WTC11 (cell line): ENCODE results near the gene CMTR1. TPM values are rescaled to one million over a fixed set of nuclear protein-coding genes. Genes with fewer than 3 reads are reported as not detected.
A peak's percentile ranks its signal among the peaks of the same experiment; 100 is the strongest.

Source experiments
- ATAC-seq: fragments of 200-7000 bp; cut with Tn5 transposase; 2 replicates; pipeline ENCODE4 v1.10.0; 2021; ENCODE audit warnings: mild to moderate bottlenecking, moderate library complexity
- CTCF ChIA-PET: fragments of 300-600 bp; sonication (Branson Sonifier 250); formaldehyde crosslinking; loops from one replicate; lab custom pipeline; 2021; ENCODE audit warnings: antibody characterized with exemption; lab: Charles Lee
- POLR2A ChIA-PET: fragments of 350-600 bp; sonication (Branson Sonifier 250); formaldehyde crosslinking; loops from one replicate; lab custom pipeline; 2021; ENCODE audit warnings: antibody characterized with exemption; lab: Charles Lee
- DNase-seq: peaks from one replicate; pipeline ENCODE4 v3.0.0; 2021; ENCODE audit warnings: low spot score
- H3K27ac Mint-ChIP-seq: 2 replicates; pipeline ENCODE4 v1.8.0; 2021; ENCODE audit warnings: mixed read lengths
- H3K27me3 Mint-ChIP-seq: 2 replicates; pipeline ENCODE4 v1.8.0; 2021; ENCODE audit warnings: low read depth, mild to moderate bottlenecking, moderate library complexity, mixed read lengths
- H3K36me3 Mint-ChIP-seq: 2 replicates; pipeline ENCODE4 v1.8.0; 2021; ENCODE audit warnings: mixed read lengths
- H3K4me1 Mint-ChIP-seq: 2 replicates; pipeline ENCODE4 v1.8.0; 2022; ENCODE audit warnings: mixed read lengths
- H3K4me3 Mint-ChIP-seq: 2 replicates; pipeline ENCODE4 v1.8.0; 2021; ENCODE audit warnings: mild to moderate bottlenecking, moderate library complexity, mixed read lengths
- H3K9me3 Mint-ChIP-seq: 2 replicates; pipeline ENCODE4 v1.8.0; 2021; ENCODE audit warnings: mixed read lengths
- ARID4B ChIP-seq: sonication (generic); formaldehyde crosslinking; IDR thresholded peaks from 2 replicates; pipeline ENCODE4 v1.8.0; 2023; ENCODE audit warnings: missing genetic modification reagents, mild to moderate bottlenecking, borderline replicate concordance
- ATF1 ChIP-seq: sonication (generic); formaldehyde crosslinking; IDR thresholded peaks from 2 replicates; pipeline ENCODE4 v1.8.1; 2023; ENCODE audit warnings: mild to moderate bottlenecking, moderate library complexity, missing genetic modification reagents
- CBFB ChIP-seq: sonication (generic); formaldehyde crosslinking; IDR thresholded peaks from 2 replicates; pipeline ENCODE4 v1.8.1; 2022; ENCODE audit warnings: mild to moderate bottlenecking, low read depth, missing genetic modification reagents
- CTCF ChIP-seq: fragments of 200-600 bp; IDR thresholded peaks from 2 replicates; pipeline ENCODE4 v1.8.0; 2022; ENCODE audit warnings: antibody characterized with exemption
- ELF4 ChIP-seq: sonication (generic); formaldehyde crosslinking; IDR thresholded peaks from 2 replicates; pipeline ENCODE4 v1.8.1; 2022; ENCODE audit warnings: low read depth, mild to moderate bottlenecking, moderate library complexity, missing genetic modification reagents
- ETV6 ChIP-seq: sonication (generic); formaldehyde crosslinking; IDR thresholded peaks from 2 replicates; pipeline ENCODE4 v1.8.1; 2022; ENCODE audit warnings: mild to moderate bottlenecking, missing genetic modification reagents
- GTF2I ChIP-seq: fragments of 250-450 bp; sonication (Bioruptor Pico); conservative IDR thresholded peaks from 2 replicates; pipeline ENCODE4 v1.4.0; 2021; ENCODE audit warnings: mild to moderate bottlenecking
- IRF1 ChIP-seq: sonication (generic); formaldehyde crosslinking; IDR thresholded peaks from 2 replicates; pipeline ENCODE4 v1.8.0; 2023; ENCODE audit warnings: missing genetic modification reagents
- NFATC4 ChIP-seq: fragments of 250-450 bp; sonication (Bioruptor Pico); IDR thresholded peaks from 2 replicates; pipeline ENCODE4 v1.9.0; 2021; ENCODE audit warnings: mild to moderate bottlenecking
- ZNF396 ChIP-seq: fragments of 250-450 bp; sonication (Bioruptor Pico); IDR thresholded peaks from 2 replicates; pipeline ENCODE4 v1.8.0; 2021; ENCODE audit warnings: mild to moderate bottlenecking, moderate library complexity, borderline replicate concordance
- ZNF425 ChIP-seq: fragments of 250-450 bp; sonication (Bioruptor Pico); conservative IDR thresholded peaks from 2 replicates; pipeline ENCODE4 v1.9.0; 2021; ENCODE audit warnings: mild to moderate bottlenecking
- total RNA-seq: library from RNA; stranded (reverse); gene quantifications from 3 replicates; pipeline ENCODE4 v1.2.3, GENCODE V29; 2021

Gene CMTR1
- total RNA-seq, 1 experiment from 2014 or later, result 38.6 TPM

- no peak for TF ChIP-seq ZNF425 (CRISPR knock-in tag)
- TF ChIP-seq ETV6 (CRISPR knock-in tag), result no peak
- no peak for TF ChIP-seq ATF1 (CRISPR knock-in tag)
Observed at GRCh38 chr6:37513155-37513554, 80.1 kb downstream of the CMTR1 start (continued).

GRCh38 chr6:37513576-37513975 is 80.6 kb downstream of the CMTR1 start:
- Mint-ChIP-seq H3K27me3 (peaks cover 52% of the 10 kb centered on the region), H3K36me3 (0 out of 2 replicates have a peak, but pooled peaks cover 2% of the 10 kb centered on the region), H3K9me3 (peaks cover 7% of the 10 kb centered on the region), H3K4me3 (peak overlapping the region; percentile 53), H3K27ac (no peak overlapping the region), H3K4me1 (peaks cover 73% of the 10 kb centered on the region)
- POLR2A ChIA-PET, result no interaction called here
- no peak for TF ChIP-seq NFATC4 (CRISPR knock-in tag)
- TF ChIP-seq CBFB (CRISPR knock-in tag), result no peak
- no peak for TF ChIP-seq ELF4 (CRISPR knock-in tag)
- TF ChIP-seq CTCF, result no peak
- no peak for TF ChIP-seq ZNF396 (CRISPR knock-in tag)
- DNase-seq (no peak), ATAC-seq (no peak)
- CTCF ChIA-PET, result interaction anchor here (1.0 to 3.4 kb wide), 2 partner anchors 52 to 305 kb away, joined by 3 to 23 read pairs; no protein-coding TSS in a partner anchor

GRCh38 chr6:37514321-37514771 is 81.3 kb downstream of the CMTR1 start:
- CTCF ChIA-PET, result interaction anchor here (3.4 kb wide), 1 partner anchor 51 kb away, joined by 23 read pairs; no protein-coding TSS in a partner anchor
- Mint-ChIP-seq H3K27me3 (peaks cover 52% of the 10 kb centered on the region), H3K4me1 (peaks cover 73% of the 10 kb centered on the region), H3K27ac (no peak overlapping the region), H3K36me3 (0 out of 2 replicates have a peak, but pooled peaks cover 2% of the 10 kb centered on the region), H3K4me3 (0 out of 2 replicates have a peak overlapping the region, but pooled peaks have one; percentile 1), H3K9me3 (peaks cover 11% of the 10 kb centered on the region)
- POLR2A ChIA-PET, result interaction anchor here (0.6 kb wide), 1 partner anchor 39 kb away, joined by 3 read pairs; no protein-coding TSS in a partner anchor
- TF ChIP-seq GTF2I (CRISPR knock-in tag), result 0 out of 2 replicates have a peak, but pooled peaks have one; percentile 44
- no peak for TF ChIP-seq IRF1 (CRISPR knock-in tag)
- TF ChIP-seq ARID4B (CRISPR knock-in tag), result no peak
- no peak for ATAC-seq
- DNase-seq, result no peak
